ENCODE data around the gene FBXO24. TPM values are rescaled to one million over a fixed set of nuclear protein-coding genes. Genes with fewer than 3 reads are reported as not detected.

Gene FBXO24
- total and polyA plus RNA-seq, 9 of the 15 experiments (the other 6 are each of a cell fraction or from before 2014, with no cell fraction given), result 0.17 to 0.95 (median 0.50) TPM

GRCh38 chr7:100640517-100641440, 54.7 kb downstream of the FBXO24 start (continued):
- TF ChIP-seq MCM2 (IDR thresholded peaks at IDR 0.05; ENCODE audit: low read depth) (0 out of 2 replicates have a peak, but pooled peaks have one; percentile 21), RBM14 (IDR thresholded peaks at IDR 0.05; ENCODE audit: borderline replicate concordance, insufficient read depth, low read depth, low read length) (no peak), STAT5B (CRISPR knock-in tag; IDR thresholded peaks at IDR 0.05) (no peak), PHB2 (IDR thresholded peaks at IDR 0.05; ENCODE audit: low read depth) (no peak), NRF1 (conservative IDR thresholded peaks at IDR 0.05 in 1 of 2, IDR thresholded peaks at IDR 0.05 in 1 of 2) (no peak; a peak in 1 of 4 replicates), MXD1 (CRISPR knock-in tag; IDR thresholded peaks at IDR 0.05; ENCODE audit: borderline replicate concordance, poor library complexity, severe bottlenecking) (no peak), NCOA6 (IDR thresholded peaks at IDR 0.05) (no peak), POLR2B (IDR thresholded peaks at IDR 0.05; ENCODE audit: low read depth, partially characterized antibody) (peak; percentile 22), POLR2H (tag; IDR thresholded peaks at IDR 0.05; ENCODE audit: low read depth) (no peak), NR2F6 (CRISPR knock-in tag; IDR thresholded peaks at IDR 0.05) (no peak), KLF1 (tag; IDR thresholded peaks at IDR 0.05) (no peak), EWSR1 (IDR thresholded peaks at IDR 0.05; ENCODE audit: borderline replicate concordance, low read depth, partially characterized antibody) (no peak), SFPQ (IDR thresholded peaks at IDR 0.05; ENCODE audit: low read depth, low read length) (no peak), ZNF444 (CRISPR knock-in tag; IDR thresholded peaks at IDR 0.05) (no peak), DLX4 (CRISPR knock-in tag; IDR thresholded peaks at IDR 0.05) (no peak), HLTF (IDR thresholded peaks at IDR 0.05) (no peak), PHTF2 (CRISPR knock-in tag; IDR thresholded peaks at IDR 0.05) (no peak), RFX5 (IDR thresholded peaks at IDR 0.05; ENCODE audit: low read depth, low read length) (no peak), PHB (CRISPR knock-in tag; IDR thresholded peaks at IDR 0.05) (0 out of 2 replicates have a peak, but pooled peaks have one; percentile 24), ZNF263 (CRISPR knock-in tag; IDR thresholded peaks at IDR 0.05; ENCODE audit: borderline replicate concordance) (peak; percentile 94), RBM34 (IDR thresholded peaks at IDR 0.05; ENCODE audit: borderline replicate concordance, insufficient read depth, low read length) (no peak), CBFB (CRISPR knock-in tag; IDR thresholded peaks at IDR 0.05) (peak; percentile 47; the same call in 1 of the 2 replicates), POLR2A (conservative IDR thresholded peaks at IDR 0.05) (peak; percentile 59), MCM5 (IDR thresholded peaks at IDR 0.05; ENCODE audit: low read depth) (no peak), ZKSCAN1 (IDR thresholded peaks at IDR 0.05; ENCODE audit: low read depth, low read length) (no peak), MBD2 (IDR thresholded peaks at IDR 0.05; ENCODE audit: borderline replicate concordance, low read depth) (no peak), HES1 (IDR thresholded peaks at IDR 0.05; ENCODE audit: low read depth) (no peak)
